Activated T-helper 1 cell treated with anti-CD3 and anti-CD28 coated beads, Interleukin-2, amount 50 U/mL, for 16 hours (primary cell): ENCODE measurements around the gene UVSSA.
"Not testable (repeated sequence)": the region's sequence is repeated elsewhere in the genome, so short reads cannot be mapped to it uniquely, and the experiment has no call there.

Experiments
- DNase-seq, 2 donors: peaks; one replicate each; pipeline ENCODE4 v3.0.0-alpha.2; 2020; ENCODE audit warnings: low read depth in 1 of 2, low spot score in 1 of 2

Gene UVSSA

DNA sequence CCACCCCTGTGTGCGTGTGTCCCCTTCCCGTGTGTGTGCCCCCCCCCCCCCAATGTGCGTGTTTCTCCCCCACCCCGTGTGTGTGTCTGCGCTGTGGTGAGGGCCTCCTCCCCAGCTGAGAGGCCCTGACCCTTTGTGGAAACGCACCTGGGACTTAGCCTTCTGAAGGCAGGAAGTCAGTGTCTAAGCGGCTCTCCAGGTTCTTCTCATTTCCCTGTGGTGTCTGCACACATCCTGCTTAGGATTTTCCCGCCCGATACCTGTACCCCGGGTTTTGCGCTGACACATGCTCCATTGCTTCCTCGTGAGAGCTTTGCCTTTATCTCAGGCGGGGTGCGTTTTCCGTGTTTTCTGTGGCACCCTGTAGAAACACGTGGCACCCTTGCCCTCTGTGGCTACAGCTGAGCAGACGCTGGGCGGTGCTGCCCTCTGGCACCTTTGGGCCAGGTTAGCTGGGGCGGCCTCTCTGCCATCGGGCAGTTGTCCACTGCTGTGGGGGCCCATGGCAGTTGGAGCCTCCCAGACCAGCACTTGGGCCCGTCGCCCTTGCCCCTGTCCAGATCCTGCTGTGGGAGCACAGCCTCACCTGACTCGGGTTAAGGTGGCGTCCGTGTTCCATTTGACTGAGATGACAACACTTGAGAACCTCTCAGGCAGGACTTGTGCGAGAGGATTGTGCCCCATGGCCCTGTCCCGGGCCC is 31.0 kb upstream of the UVSSA start:
- no peak for DNase-seq

DNA sequence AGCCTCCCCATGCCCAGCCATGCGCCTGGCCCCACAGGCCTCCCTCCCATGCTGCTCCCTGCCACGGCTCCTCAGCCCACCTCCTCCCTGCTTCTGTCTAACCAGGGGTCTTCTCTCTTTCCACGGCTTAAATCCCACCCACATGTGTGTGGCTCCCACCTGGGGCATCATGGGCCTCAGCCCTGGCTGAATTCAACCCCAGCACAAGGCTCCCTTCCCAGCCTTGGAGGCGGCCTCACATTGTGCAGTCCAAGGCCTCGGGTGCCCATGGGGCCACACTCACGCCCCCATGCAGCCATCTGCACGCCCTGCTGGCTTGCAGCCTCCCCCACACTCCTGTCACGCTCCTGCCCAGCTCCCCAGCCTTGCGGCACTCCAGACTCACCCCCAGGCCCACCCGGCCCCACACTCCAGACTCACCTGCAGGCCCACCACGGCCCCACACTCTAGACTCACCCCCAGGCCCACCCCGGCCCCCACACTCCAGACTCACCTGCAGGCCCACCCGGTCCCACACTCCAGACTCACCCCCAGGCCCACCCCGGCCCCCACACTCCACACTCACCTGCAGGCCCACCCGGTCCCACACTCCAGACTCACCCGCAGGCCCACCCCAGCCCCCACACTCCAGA is 30.4 kb upstream of the UVSSA start:
- DNase-seq, result no peak

DNA sequence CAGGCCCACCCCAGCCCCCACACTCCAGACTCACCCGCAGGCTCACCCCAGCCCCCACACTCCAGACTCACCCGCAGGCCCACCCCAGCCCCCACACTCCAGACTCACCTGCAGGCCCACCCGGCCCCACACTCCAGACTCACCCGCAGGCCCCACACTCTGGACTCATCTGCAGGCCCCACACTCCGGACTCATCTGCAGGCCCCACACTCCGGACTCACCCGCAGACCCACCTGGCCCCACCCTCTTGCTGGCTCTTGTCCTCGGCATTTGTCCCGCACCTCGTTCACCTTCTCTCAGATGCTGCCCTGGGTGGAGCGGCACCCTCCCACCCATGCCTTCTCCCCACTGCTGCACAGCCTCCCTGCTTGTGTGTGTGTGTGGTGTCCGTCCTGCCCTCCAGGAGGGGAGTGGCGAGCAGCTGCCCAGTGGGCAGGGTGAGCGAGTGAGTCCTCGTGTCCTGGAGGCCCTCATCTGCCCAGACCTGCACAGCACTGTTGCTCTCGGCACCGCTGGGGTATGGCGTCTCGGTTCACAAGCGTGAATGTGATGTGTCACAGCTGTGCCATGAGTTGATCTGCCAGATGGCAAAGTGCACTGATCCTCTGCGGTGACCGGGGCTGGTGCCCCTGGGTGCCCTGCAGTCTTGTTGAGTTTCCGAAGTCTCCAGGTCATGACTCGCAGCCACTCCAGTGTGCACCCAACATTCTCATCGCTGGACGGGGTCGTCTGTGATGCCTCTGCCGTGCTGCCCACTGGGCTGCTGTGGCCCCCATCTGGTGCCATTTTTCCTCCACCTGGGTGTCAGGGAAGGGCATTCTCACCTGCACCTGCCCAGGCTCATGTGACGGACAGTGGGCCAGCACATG is 29.6 kb upstream of the UVSSA start:
- no peak for DNase-seq

DNA sequence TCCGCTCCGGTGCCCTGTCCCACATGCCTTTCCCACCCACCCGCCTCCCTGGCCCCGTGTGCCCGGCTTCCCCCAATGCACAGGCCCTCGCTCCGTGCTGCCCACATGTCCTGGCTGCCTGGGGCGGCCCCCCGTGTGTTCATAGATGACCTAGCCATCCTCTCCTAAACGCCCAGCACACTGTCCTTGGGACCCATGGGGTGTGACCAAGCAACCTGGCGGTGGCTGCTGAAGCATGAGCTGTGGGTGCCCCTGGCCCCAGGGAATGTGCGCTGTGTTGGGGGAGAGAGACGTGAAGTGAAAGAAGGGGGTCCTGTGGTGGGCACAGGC is 29.0 kb upstream of the UVSSA start:
- DNase-seq, result no peak

GRCh38 chr4:1318488-1319213 is 28.4 kb upstream of the UVSSA start:
- no peak for DNase-seq

- DNase-seq, result no peak
Measured at GRCh38 chr4:1321486-1321885, 25.5 kb upstream of the UVSSA start.

GRCh38 chr4:1321946-1322650 is 24.9 kb upstream of the UVSSA start:
- DNase-seq, result no peak

DNA sequence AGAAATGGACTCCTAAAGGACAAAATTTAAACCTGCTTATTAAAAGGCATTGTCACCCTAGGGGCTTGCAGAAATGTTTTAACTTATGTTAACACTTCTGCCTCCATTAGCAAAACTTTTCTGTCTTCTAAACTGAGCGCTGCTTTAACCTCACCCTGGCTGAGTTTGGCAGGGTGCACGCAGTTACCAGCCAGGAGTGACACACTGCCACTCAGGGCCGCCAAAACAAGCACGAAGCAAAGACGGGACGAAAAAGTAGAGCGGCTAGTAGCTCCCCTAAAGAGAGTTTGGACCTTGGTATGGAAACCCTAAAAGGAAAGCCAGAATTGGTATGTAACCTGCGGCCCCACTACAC is 23.8 kb upstream of the UVSSA start:
- no peak for DNase-seq

DNA sequence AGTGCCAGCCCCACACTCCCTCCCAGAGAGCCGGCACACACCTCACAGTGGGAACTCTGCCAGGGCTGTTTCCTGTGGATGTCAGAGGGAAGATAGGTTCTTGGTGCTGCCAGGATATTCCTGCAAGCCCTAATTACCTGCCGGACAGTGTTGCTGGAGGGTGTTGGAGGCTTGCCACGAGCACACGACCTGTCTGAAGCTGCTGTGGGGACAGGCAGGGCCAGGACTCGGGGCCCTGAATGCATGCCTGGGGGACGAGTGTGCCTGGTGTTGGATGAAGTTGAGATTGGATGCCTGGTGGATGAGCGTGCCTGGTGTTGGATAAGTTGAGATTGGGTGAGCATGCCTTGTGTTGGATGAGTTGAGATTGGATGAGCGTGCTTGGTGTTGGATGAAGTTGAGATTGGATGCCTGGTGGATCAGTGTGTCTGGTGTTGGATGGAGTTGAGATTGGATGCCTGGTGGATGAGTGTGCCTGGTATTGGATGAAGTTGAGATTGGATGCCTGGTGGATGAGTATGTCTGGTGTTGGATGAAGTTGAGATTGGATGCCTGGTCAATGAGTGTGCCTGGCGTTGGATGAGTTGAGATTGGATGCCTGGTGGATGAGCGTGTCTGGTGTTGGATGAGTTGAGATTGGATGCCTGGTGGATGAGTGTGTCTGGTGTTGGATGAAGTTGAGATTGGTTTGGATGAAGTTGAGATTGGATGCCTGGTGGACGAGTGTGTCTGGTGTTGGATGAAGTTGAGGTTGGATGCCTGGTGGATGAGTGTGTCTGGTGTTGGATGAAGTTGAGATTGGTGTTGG is 23.2 kb upstream of the UVSSA start:
- DNase-seq, result no peak

- not testable (repeated sequence) for DNase-seq
Measured at GRCh38 chr4:1324443-1325175, 22.4 kb upstream of the UVSSA start.

DNA sequence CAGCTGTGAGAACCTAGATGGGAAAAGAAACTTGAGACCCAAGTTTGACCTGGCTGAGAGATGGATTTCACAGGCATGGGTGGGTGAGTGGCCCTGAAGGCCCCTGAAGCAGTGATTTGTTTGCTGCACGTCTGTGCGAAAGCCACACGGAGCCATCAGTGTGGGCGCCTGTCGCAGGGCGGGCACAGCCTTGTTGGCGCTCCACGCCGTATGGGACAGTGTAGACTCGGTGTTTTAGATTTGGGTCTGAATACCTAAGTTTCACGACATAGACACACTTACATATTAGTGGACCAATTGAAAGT is 21.9 kb upstream of the UVSSA start:
- no peak for DNase-seq

- no peak for DNase-seq
Measured at GRCh38 chr4:1325681-1326635, 21.1 kb upstream of the UVSSA start.

DNA sequence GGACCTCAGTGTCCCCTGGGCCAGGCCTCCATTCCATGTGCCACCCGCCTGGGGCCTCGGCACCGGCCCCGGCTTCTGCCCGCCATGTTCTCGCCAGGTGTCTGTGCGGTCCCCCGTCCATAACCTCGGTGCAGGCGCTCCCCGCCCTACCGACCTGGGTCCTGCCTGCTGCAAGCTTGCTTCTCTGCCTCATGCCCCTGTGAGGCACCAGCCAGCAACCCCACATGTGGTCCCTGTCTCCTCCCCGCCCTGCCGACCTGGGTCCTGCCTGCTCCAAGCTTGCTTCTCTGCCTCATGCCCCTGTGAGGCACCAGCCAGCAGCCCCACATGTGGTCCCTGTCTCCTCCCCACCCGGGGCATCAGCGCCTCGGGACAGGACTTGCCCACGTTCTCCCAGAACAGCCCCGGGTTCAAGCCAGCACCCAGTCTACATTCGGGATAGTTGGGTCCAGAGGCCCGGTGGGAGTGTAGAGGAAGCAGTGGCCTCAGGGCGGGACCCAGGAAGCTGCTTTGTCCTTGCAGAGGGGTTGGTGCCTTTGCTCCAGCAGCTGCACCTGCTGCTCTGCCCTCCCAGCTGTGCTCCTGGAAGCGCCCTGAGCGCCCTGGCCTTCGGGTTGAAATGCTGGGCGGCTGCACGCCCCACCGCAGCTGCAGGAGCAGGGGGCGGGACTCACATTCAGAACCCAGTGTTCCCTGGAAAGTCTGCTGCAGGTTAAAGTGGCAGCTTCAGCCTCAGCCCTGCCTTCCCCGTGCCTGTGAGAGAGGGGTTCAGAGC is 20.1 kb upstream of the UVSSA start:
- DNase-seq, result no peak

- no peak for DNase-seq
Measured at GRCh38 chr4:1327526-1328266, 19.3 kb upstream of the UVSSA start.

DNA sequence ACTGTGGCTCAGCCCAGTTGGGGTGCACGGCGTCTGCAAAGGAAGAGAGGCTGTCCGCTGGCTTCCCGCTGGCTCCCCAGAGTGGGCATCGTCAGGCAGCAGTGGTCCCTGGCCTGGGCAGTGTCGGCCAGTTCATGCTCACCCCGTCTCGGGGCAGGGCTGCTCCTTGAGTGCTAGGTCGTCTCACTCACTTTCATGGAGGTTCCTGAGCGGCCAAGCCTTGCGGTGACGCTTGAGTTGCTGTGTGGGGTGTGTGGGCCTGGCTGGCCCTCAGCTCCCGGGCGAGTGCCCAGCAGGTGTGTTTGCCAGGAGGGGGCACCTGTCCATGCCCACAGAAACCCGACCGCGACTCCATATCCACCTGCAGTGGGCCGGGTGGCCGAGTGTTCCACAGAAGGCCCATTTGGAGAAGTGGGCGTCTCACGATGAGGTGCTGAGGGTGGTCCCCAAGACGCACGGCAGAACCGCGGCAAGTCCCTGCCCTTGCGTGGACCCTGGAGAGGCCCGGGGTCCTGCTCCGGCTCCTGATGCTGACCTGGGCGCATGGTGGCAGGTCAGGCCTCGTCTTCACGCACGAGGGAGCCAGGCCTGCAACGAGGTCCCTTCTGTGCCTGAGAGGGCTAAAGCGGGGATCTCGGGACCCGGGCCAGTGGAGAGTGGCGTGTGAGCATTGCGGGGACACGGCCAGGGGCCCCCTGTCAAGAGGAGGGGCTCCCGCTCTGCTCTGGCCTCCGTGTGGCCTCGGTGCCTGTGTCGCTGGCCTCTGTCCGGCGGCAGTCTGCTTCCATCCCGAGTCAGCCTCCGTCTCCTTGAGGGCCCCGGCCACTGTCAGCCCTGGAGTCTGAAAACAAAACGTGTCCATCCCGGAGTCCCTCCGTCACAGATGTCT is 18.5 kb upstream of the UVSSA start:
- no peak for DNase-seq
